Bronchus fibroblast of lung (primary cell): ENCODE measurements around the gene OR2W3. TPM values are rescaled to one million over a fixed set of nuclear protein-coding genes. Genes with fewer than 3 reads are reported as not detected.

Source experiments
- total RNA-seq: library from RNA; depleted of rRNA; stranded (reverse); fragments of >200 nt; gene quantifications from 2 replicates; pipeline ENCODE4 v1.2.3, GENCODE V29; 2015

OR2W3 gene
- total RNA-seq: not detected in 2 replicates

GRCh38 chr1:247895163-247895637, at the start of gene OR2W3:
Gene OR2W3 (plus strand): TSS chr1:247895587. CDS start chr1:247895587, 0 bp downstream.

GRCh38 chr1:247857069-247857984, 38.1 kb upstream of the OR2W3 start, which contains the start of gene TRIM58:
Gene TRIM58 (plus strand): TSS chr1:247857187. CDS start chr1:247857247, 60 bp downstream.

GRCh38 chr1:247919952-247920351, 24.6 kb downstream of the OR2W3 start, which contains the start of gene OR2T8:
Gene OR2T8 (plus strand): TSS chr1:247920252. CDS start chr1:247921018, 766 bp downstream.

GRCh38 chr1:247924868-247925267, 29.5 kb downstream of the OR2W3 start, which contains the start of gene OR2AJ1:
Gene OR2AJ1 (plus strand): TSS chr1:247924889. CDS start chr1:247933769, 8,880 bp downstream.

Other genes starting within 250 kb of the OR2W3 start
- not detected in 2 replicates for gene OR13G1, start 215.8 kb upstream of the OR2W3 start, total RNA-seq
- not detected in 2 replicates for gene OR6F1, start 178.9 kb upstream of the OR2W3 start, total RNA-seq
- not detected in 2 replicates for gene OR14K1, start 157.0 kb upstream of the OR2W3 start, total RNA-seq
- gene OR14A2, start 147.4 kb upstream of the OR2W3 start, total RNA-seq: not detected in 2 replicates
- not detected in 2 replicates for gene OR1C1, start 135.0 kb upstream of the OR2W3 start, total RNA-seq
- not detected in 2 replicates for gene OR14A16, start 71.5 kb upstream of the OR2W3 start, total RNA-seq
- gene OR11L1, start 53.7 kb upstream of the OR2W3 start, total RNA-seq: not detected in 2 replicates
- not detected in 2 replicates for gene TRIM58, start 38.4 kb upstream of the OR2W3 start, total RNA-seq
- not detected in 2 replicates for gene OR2T8, start 24.7 kb downstream of the OR2W3 start, total RNA-seq
- gene OR2AJ1, start 29.3 kb downstream of the OR2W3 start, total RNA-seq: not detected in 2 replicates
- gene OR2L8, start 53.3 kb downstream of the OR2W3 start, total RNA-seq: not detected in 2 replicates
- gene OR2AK2, start 69.6 kb downstream of the OR2W3 start, total RNA-seq: not detected in 2 replicates
- not detected in 2 replicates for gene OR2L5, start 118.1 kb downstream of the OR2W3 start, total RNA-seq
- not detected in 2 replicates for gene OR2L2, start 134.5 kb downstream of the OR2W3 start, total RNA-seq
- gene OR2L3, start 151.2 kb downstream of the OR2W3 start, total RNA-seq: not detected in 2 replicates
- gene OR2L13, start 199.6 kb downstream of the OR2W3 start, total RNA-seq: not detected in 2 replicates
- gene OR2M5, start 249.6 kb downstream of the OR2W3 start, total RNA-seq: not detected in 2 replicates